HG03025 (cell line): ENCODE measurements around the gene FAM170B.

Experiments
- ATAC-seq: cut with Tn5 transposase; IDR thresholded peaks from one replicate; pipeline ENCODE4 v1.9.1; 2021; ENCODE audit warnings: mild to moderate bottlenecking, moderate library complexity; ENCODE audit not compliant: unreplicated experiment, low FRiP score

The FAM170B gene

GRCh38 chr10:49133706-49134248 lies at the start of gene FAM170B:
Gene FAM170B (minus strand): TSS chr10:49134021. CDS start chr10:49133918, 103 bp downstream.
- ATAC-seq: no peak

- no peak for ATAC-seq
Measured at GRCh38 chr10:49182776-49183175, 49.0 kb upstream of the FAM170B start.

GRCh38 chr10:49180444-49180860 lies 46.6 kb upstream of the FAM170B start:
- ATAC-seq: no peak

GRCh38 chr10:49179699-49180443 lies 46.0 kb upstream of the FAM170B start:
- ATAC-seq: no peak

- ATAC-seq: no peak
Measured at GRCh38 chr10:49178489-49179471, 45.0 kb upstream of the FAM170B start.

- ATAC-seq: peak; percentile 70
Measured at GRCh38 chr10:49177391-49178355, 43.9 kb upstream of the FAM170B start.

- ATAC-seq: no peak
Measured at GRCh38 chr10:49176310-49177268, 42.8 kb upstream of the FAM170B start.

GRCh38 chr10:49175587-49176309 lies 41.9 kb upstream of the FAM170B start:
- ATAC-seq: no peak

GRCh38 chr10:49174926-49175500 lies 41.2 kb upstream of the FAM170B start:
- ATAC-seq: no peak

- no peak for ATAC-seq
Measured at GRCh38 chr10:49174261-49174925, 40.6 kb upstream of the FAM170B start.

GRCh38 chr10:49173853-49174252 lies 40.0 kb upstream of the FAM170B start:
- ATAC-seq: no peak

- ATAC-seq: no peak
Measured at GRCh38 chr10:49173201-49173772, 39.5 kb upstream of the FAM170B start.

- no peak for ATAC-seq
Measured at GRCh38 chr10:49172777-49173132, 38.9 kb upstream of the FAM170B start.

GRCh38 chr10:49172061-49172776 lies 38.4 kb upstream of the FAM170B start:
- no peak for ATAC-seq

GRCh38 chr10:49171326-49172060 lies 37.7 kb upstream of the FAM170B start:
- ATAC-seq: no peak
